GM18498 (cell line): ENCODE measurements around the gene AIF1.

Source experiments
- ATAC-seq: cut with Tn5 transposase; IDR thresholded peaks from one replicate; pipeline ENCODE4 v1.9.1; 2021; ENCODE audit warnings: mild to moderate bottlenecking, moderate library complexity; ENCODE audit not compliant: unreplicated experiment

Gene AIF1

DNA sequence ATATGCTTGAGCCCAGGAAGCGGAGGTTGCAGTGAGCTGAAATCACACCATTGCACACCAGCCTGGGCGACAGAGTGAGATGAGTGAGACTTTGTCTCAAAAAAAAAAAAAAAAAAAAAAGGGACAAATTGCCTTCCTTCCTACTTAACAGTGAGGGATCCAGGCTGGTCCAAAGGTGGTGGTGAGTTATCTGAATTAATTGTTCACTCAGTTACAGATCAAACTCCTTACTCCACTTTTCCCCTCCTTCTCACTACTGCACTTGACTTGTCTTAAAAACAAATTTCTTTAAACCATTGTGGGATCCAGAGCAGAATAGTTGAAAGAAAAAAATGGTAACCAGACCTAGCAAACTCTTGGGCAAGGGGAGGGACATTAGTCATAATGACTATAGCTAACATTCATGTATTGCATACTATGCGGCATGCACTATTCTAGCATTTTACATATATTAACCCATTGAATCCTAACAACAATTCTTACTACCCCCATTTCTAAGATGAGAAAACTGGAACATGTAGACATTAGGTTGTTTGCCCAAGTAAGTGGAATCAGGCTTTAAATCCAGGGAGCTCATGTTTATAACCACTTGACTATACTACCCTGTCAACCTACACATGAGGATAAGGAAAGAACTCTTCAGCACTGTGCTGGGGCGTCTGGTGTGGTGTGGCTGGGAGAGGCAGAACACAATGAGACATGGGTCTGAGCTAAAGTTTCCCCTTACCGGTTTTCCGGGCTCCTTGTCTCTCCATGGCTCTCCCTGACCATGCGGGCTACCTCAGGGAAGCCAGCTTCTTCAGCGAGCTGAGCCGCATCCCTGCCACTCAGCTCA is 48.3 kb downstream of the AIF1 start:
- no peak for ATAC-seq

GRCh38 chr6:31663961-31664789 is 49.1 kb downstream of the AIF1 start:
- ATAC-seq: no peak

GRCh38 chr6:31664790-31665500 is 49.9 kb downstream of the AIF1 start, which contains the start of gene GPANK1:
Gene GPANK1, minus strand, starts transcription at chr6:31664997. Its CDS starts 519 bp downstream, at chr6:31664478.
- ATAC-seq: peak; percentile 38

GRCh38 chr6:31665501-31666336 is 50.7 kb downstream of the AIF1 start, which contains the start of gene CSNK2B:
Gene CSNK2B, plus strand, starts transcription at chr6:31666080. Its CDS starts 752 bp downstream, at chr6:31666832.
- peak; percentile 77 for ATAC-seq

GRCh38 chr6:31666337-31666965 is 51.4 kb downstream of the AIF1 start:
- no peak for ATAC-seq
